ENCODE data around the gene CDH8. TPM values are rescaled to one million over a fixed set of nuclear protein-coding genes. Genes with fewer than 3 reads are reported as not detected.

CDH8 gene
- total RNA-seq, 1 experiment from 2014 or later = 11.1 TPM

GRCh38 chr16:61780161-61780560 is 256.1 kb downstream of the CDH8 start:
- H3K4me3 Mint-ChIP-seq = no peak overlapping the region

GRCh38 chr16:61770301-61770700 is 265.9 kb downstream of the CDH8 start:
- no peak overlapping the region for H3K27ac Mint-ChIP-seq
- TF ChIP-seq ARID4B (CRISPR knock-in tag; IDR thresholded peaks at IDR 0.05; ENCODE audit: borderline replicate concordance) = no peak
- no peak for TF ChIP-seq NR3C1 (CRISPR knock-in tag; conservative IDR thresholded peaks at IDR 0.05; ENCODE audit: low read depth)
- TF ChIP-seq RORB (CRISPR knock-in tag; IDR thresholded peaks at IDR 0.05) = no peak
- no peak for TF ChIP-seq FOXK1 (CRISPR knock-in tag; IDR thresholded peaks at IDR 0.05)
- TF ChIP-seq FOXJ3 (CRISPR knock-in tag; IDR thresholded peaks at IDR 0.05; ENCODE audit: borderline replicate concordance) = no peak
- TF ChIP-seq ZSCAN18 (CRISPR knock-in tag; IDR thresholded peaks at IDR 0.05) = no peak
- TF ChIP-seq CREM (CRISPR knock-in tag; IDR thresholded peaks at IDR 0.05) = no peak
- TF ChIP-seq ZNF281 (CRISPR knock-in tag; IDR thresholded peaks at IDR 0.05) = no peak
- peaks cover 6% of the 10 kb centered on the region for H3K4me1 Mint-ChIP-seq
- ChIA-PET CTCF (no interaction called here), POLR2A (no interaction called here)
- H3K9me3 Mint-ChIP-seq = no peaks in the 10 kb centered on the region
- H3K36me3 Mint-ChIP-seq = no peaks in the 10 kb centered on the region
- ATAC-seq = no peak
- no peak for DNase-seq (ENCODE audit: low spot score)
- no peak overlapping the region for H3K4me3 Mint-ChIP-seq
- no peaks in the 10 kb centered on the region for H3K27me3 Mint-ChIP-seq (ENCODE audit: low read depth)

More at GRCh38 chr16:61780161-61780560, 256.1 kb downstream of the CDH8 start:
- POLR2A ChIA-PET = no interaction called here
- CTCF ChIA-PET = no interaction called here
- TF ChIP-seq ESRRA (CRISPR knock-in tag; IDR thresholded peaks at IDR 0.05; ENCODE audit: borderline replicate concordance) (no peak), E2F5 (CRISPR knock-in tag; IDR thresholded peaks at IDR 0.05) (no peak), FOXP4 (CRISPR knock-in tag; IDR thresholded peaks at IDR 0.05) (no peak), NFE2L1 (CRISPR knock-in tag; IDR thresholded peaks at IDR 0.05) (no peak), JAZF1 (CRISPR knock-in tag; IDR thresholded peaks at IDR 0.05) (no peak)
- Mint-ChIP-seq H3K27me3 (ENCODE audit: low read depth) (peaks cover 4% of the 10 kb centered on the region; the same call in 1 of the 2 replicates), H3K9me3 (no peaks in the 10 kb centered on the region), H3K36me3 (peaks cover 3% of the 10 kb centered on the region; the same call in 1 of the 2 replicates), H3K27ac (no peak overlapping the region), H3K4me1 (peaks cover 27% of the 10 kb centered on the region)
- DNase-seq (ENCODE audit: low spot score) (no peak), ATAC-seq (no peak)
